NCI-H2227 (cell line): ENCODE results near the gene FCRL5.
A peak's percentile ranks its signal among the peaks of the same experiment; 100 is the strongest.
"Not testable (repeated sequence)": the region's sequence is repeated elsewhere in the genome, so short reads cannot be mapped to it uniquely, and the experiment has no call there.

Experiments
- DNase-seq: peaks from one replicate; lab custom pipeline; 2025; ENCODE audit not compliant: unreplicated experiment; lab: John Stamatoyannopoulos, UW

The FCRL5 gene

DNA sequence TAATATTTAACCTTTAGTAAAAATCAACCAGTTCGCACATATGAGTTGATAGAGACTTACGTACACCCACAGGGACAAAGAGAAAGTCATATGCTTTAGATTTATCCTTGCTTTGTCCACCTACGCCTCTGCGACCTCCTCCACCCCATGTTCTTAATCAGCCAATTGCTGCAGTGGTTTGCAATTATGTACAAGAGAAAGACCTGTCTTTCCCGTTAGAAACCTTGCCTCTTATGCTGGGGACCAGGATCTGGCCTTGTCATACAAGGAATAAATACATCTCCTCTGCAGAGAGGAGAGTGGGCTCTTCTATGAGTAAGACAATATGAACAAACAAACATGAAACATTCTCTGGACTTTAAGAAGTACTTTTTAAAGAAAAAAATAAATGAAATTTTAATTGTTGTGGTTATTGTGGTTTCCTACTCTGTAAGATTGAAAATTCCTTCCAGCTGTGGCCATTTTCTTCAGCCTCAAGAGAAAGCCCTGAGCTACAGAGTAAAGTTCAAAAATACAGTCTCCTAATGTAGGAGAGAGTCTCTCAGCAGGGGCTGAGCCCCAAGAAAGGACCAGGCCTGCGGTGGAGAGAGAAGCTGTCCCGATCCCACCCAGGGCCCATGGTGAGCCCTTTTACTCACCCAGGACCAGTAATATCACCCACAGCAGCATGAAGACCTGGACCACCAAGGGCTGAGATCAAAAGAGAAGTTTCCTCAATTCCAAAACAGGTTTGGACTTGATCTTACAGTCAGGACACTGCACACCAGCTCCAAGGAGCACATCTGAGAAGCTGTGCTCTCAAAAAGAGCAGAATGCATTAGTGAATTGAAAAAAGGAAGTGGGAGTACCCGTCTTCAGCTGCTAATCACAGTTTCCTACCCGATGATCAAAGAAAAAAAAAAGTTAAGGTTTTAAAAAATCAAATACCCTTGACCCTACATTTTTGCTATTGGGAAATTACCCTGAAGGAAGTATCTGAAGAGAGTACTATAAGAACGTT lies at the start of gene FCRL5:
TSS of gene FCRL5 (minus strand) at position 822 of the 1,000 bp plus-strand sequence. CDS start at position 669, 153 bp downstream.
- no peak for DNase-seq

DNA sequence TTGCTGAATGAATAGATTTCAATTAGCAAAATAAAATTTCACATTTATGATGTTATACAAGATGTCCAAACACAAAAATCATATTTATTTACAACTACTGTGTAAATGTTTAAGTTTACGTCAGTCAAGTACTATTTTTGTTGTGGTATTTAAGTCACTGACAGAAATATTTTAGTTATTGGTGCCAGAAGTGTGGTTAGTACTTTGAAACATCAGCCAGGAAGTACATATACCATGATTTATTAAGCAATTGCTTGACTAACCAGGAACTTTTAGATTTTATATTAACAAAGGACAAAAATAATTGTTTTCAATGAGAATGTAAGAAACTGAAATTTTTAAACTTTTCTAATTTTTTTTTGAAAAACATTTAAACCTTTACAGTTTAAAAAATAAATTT lies 47.9 kb upstream of the FCRL5 start:
- no peak for DNase-seq

DNA sequence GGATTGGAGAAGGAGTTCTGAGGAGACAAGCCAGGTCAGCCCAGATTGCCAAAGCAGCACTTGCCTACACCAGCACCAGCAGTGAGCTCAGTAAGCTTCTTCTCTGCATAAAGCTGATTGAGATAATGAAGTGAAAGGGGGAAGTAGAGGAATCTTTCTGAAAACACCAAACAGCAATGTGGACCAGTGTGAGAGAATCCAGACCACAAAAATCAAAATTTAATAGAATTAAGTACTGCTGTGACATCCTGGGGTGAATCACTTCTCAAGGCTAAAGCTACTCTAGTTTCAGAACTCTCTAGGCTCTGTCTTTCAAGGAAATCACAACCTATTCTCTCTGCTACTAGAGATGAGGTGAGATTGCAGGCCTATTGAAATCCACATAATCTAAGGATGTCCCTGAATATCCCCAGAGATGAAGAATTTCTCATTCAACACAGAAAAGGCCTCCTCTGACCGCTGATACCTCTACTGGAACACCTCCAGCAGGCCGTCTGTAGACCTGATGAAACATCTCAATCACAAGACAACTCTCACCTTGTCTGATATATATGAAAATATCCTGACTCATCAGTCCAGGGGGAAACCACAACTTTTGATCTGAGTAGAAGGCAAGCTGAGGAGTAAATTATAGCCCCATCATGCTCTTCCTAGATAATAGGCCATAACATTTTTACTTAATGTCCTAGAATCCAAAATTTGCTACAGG lies 45.8 kb upstream of the FCRL5 start, which contains the start of gene FCRL4:
TSS of gene FCRL4 (minus strand) at position 127 of the 709 bp plus-strand sequence. CDS start 141 bp downstream, outside the sequence.
- no peak for DNase-seq

DNA sequence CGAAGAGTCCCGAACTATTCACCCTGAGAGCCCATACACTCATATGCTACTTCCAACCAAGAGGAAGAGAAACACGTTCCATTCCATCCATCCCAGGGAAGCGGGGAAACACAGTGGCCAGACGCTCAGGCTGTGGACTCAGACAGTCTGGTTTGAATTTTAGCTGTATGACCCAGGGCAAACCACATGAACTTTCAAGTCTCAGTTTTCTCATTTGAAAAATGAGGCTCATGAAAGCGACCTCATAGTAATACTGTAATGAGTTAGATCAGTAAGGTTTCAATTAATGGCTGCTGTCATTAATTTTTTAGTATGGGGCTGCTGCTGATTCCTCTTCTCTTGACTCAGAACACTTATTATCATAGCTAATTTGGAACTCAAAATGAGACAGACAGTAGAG lies 44.1 kb upstream of the FCRL5 start:
- no peak for DNase-seq

DNA sequence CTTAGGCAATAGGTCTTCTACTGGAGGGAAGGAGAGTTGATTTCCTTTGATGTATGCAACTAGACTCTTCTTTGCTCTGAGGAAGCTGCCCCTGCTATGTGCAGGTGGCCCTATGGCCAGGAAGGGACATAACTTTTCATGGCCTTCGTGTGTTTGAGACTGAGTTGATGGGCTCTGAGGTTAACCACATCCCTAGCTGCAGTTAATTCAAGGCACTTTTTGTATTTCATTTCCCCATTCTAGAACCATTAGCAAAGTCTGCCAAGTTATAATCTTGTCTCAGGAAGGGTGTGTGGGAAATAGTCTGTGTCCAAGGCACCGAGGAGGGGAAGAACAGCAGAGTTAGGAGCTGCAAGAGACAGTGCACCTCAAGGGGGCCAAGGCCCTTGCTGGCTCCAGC lies 43.0 kb upstream of the FCRL5 start:
- no peak for DNase-seq

DNA sequence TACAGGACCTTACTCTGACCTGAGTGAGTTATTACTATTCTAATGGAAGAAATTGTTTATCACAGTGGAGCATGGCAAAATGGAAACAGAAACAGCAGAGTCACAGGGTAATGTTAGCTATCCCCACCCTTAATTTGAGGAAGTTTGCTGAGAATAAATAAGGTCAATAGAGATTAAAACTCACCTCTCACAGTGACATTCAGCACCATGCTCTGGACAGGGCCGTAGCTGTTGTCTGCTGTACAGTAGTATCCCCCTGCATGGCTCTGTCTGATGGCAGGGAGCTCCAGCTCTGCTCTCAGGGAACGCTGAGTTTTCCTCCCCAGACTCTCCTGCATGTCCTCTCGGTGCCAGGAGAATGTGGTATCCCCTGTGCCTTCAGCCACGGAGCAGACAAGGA lies 33.7 kb upstream of the FCRL5 start:
- no peak for DNase-seq

DNA sequence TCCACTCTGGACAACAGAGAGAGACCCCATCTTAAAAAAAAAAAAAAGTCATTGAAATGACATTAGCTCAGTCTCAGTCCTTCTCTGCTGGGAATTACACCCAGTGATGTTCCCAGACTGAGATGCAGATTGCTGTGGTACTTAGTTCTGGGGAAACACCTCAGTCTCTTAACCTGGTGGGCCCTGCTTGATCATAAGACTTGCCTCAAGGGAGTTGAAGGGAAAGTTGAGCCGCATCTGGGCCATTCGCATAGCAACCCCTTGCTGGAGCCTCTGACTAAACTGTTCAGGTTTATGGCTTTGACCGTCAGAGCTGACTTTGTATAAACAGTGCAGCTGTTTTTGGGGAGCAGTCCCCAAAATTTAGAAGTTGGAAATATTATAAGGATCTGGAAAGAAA lies 32.2 kb upstream of the FCRL5 start:
- no peak for DNase-seq

DNA sequence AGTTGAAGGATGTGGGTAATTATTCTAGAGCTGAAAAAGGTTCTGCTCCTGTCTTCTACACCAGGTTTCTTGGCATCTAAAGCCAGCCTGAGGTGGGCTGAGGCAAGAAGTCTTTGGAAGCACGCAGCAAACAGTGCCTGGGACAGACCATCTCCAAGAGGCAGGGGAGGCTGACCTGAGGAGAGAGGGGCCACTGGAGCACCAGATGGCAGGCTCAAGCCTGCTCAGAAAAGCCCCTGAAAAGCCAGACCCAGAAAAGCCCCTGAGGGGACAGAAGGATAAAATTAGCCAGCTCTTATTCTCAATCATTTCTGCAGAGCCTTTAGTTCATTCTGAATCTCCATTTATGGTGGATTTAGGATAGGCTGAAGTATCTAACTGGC lies 28.5 kb upstream of the FCRL5 start:
- DNase-seq: no peak

DNA sequence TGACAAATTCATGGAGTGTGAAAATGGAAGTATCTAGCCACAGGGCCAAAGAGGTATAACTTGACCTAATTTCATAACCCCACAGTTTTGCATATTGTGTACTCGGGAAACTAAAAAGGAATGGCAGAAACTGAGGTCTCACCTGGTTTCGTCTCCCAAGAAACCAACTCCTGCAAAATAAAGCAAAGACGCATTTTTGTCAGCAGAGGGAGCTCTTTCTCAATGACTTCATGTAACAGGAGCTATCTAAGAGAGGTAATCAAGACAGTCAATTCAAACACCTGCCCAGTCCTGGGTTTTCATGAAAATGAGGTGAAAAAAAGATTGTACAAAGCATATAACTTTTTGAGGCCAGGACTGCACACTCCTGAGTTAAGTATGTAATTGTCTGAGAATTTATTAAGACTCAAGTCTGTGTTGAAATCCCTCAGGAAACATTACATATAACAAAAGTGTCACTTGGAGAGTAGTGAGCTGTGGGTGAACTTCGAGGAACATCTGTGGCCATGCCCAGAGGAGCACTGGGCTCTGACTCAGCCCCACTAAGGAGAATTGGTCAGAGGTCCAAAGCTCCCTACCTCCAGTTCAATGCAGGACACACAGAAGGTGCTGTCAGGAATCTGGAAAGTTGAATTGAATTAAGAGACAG lies 28.0 kb upstream of the FCRL5 start:
- peak; percentile 64 for DNase-seq

DNA sequence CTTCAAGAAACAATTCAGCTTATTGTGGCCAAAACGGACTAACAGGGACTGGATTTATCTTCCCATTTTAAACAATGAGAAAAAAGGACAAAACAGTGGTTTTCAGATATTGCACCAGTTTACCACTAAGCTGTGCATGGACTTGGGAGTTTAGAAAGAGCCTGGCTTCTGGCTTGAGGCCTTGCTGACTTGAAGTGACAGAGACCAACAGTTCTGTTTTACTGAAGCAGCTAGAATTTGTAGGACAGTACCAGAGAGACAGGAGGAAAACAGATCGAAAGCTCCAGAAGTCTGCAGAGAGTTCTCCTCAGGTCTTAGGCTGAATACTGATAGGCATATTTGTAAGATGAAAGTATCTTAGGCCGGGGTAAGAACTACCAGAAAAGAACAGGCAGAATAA lies 25.1 kb upstream of the FCRL5 start:
- DNase-seq: no peak

DNA sequence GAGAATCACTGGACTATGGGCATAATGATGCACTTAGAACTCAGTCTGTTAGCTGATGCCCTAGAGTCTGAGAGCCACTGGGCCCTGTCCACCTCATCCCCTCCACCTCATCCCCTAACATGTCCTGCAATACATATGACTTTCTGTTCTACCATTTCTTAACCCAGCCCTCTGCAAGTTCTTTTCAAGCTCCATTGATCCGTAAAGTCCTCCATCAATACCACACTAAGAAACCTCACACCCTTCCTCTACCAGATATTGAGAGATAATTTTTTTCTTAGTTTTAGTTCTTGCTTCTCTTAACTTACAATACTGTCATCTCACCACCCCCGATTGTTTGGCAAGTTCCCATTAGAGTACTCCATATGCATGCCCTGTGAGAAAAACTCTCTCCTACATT lies 23.4 kb upstream of the FCRL5 start:
- no peak for DNase-seq

DNA sequence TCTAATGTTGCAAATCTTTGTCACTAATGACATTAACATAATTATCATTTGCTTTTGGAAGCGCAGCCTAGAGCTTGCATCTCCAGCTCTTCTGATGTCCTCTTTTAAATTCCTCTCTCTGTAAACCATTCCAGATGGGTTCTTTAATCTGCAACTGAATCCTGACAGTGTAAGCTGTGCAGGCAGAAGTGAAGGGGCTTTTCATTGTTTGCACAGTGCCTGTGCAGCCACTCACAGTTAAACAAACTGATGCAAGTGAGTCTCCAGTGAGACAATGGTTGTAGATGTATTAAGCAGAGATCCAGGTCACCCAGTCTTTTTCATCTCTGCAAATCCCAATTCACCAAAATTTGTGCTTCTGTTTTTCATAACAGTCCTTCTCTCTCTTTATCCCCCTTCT lies 22.5 kb upstream of the FCRL5 start:
- no peak for DNase-seq

DNA sequence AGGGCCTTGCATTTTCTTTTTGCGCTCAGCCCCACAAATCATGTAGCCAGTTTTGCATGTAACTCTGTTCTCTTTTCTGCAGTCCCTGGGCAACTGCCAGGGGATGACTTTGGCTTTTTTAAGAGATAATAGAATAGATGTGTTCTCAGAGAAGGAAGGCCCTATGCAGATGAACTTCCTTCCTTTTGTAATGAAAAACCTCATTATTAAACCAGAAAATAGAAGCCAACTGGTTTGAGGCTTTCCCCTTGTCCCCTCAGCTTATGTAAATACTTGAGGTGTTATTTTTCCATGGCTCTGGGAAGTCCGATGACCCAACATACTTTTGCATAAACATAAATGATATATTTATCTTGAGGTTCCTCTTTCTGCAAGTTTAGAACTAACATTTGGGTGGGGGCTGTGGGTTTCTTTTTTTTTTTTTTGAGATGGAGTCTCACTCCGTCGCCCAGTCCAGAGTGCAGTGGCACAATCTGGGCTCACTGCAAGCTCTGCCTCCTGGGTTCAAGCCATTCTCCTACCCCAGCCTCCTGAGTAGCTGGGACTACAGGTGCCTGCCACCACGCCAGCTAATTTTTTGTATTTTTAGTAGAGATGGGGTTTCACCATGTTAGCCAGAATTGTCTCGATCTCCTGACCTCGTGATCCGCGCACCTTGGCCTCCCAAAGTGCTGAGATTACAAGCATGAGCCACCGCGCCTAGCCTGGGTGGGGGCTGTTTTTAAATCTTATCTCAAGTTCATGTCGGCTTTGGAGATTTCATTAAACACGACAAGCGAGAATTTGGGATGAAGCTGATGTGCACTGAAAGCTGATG lies 14.4 kb upstream of the FCRL5 start:
- no peak for DNase-seq

DNA sequence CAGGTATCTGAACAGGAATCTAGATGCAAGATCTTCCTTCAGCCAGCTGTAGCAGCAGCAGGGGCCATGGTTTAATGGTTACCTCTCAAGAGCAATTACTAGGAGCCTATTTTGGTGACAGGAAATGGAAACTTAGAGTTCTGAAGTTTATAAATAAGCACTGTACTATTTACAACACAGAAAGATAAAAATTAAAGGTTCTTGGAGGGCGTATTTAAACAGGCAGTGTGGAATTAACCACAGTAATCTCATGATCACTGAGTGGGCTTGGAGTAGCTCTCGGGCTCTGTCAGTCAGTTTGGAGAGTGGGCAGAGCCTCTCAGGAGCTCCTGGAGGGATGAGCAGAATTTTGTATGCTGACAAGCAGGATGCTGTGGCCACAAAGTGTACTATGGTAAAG lies 10.2 kb upstream of the FCRL5 start:
- DNase-seq: no peak

DNA sequence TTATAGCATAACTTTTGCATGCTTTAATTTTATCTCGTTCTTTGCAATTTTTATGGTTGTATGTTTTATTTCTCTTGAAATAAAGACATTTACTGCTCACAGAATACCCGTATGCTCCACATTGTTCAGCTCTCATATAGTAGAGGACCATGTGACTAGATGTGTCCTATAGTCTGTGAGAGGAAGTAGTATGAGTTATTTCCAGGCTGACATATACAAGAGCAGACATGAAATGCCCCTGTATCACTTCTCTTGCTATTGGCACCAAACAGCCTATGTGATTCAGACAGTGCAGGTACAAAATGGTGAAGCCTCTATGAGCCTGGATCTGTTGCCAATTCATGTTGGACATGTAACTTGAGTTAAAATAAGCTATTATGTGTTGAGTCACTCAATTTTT lies 5.8 kb upstream of the FCRL5 start:
- DNase-seq: no peak

DNA sequence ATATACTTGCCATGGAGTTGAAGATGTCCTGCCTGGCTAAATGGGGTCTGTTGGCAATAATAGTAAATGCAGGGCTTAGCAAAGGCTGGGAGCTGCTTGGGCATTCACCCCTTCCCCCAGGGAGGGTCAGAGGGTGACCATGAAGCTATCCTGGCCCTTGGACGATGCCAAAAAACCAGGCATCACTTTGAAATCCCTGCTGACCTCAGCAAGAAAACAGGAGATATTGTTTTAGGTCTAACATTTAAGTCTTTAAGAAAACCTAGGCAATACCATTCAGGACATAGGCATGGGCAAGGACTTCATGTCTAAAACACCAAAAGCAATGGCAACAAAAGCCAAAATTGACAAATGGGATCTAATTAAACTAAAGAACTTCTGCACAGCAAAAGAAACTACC lies 4.2 kb downstream of the FCRL5 start:
- DNase-seq: not testable (repeated sequence)

DNA sequence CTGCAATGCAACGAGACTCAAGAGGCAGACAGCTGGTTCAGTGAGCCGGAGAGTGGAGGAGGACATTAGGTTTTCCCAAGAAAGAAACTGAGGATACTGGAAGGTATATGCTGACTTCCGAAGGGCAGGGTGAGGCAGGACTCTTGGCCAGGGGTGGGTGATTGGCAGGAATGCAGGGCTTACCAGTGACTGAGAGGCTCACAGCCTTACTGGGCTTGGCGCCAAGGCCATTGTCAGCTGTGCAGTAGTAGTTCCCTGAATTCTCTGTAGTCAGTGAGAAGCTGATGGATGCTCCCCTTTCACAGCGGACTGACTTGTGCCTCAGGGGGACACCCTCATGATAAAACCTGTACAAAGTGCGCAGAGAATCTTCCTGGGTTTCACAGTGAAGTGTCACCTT lies 9.6 kb downstream of the FCRL5 start:
- DNase-seq: no peak

DNA sequence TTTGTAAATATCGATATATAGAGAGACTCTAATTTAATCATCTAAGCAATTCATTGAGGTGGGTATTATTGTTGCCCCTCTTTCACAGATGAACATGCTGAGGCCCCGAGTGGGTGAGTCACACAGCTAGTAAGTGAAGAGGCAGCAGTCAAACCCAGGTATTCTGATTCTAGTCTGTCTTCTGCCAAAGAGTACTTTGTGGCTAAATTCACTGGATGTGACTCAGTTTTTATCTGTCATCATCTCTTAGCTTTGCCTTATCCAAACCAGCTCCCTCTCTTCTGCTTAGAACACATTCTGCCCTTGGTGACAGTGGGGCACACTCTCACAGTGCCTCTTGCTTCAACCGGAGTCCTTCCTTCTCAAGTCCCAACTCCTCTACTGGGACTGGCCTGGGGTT lies 11.5 kb downstream of the FCRL5 start:
- DNase-seq: no peak

DNA sequence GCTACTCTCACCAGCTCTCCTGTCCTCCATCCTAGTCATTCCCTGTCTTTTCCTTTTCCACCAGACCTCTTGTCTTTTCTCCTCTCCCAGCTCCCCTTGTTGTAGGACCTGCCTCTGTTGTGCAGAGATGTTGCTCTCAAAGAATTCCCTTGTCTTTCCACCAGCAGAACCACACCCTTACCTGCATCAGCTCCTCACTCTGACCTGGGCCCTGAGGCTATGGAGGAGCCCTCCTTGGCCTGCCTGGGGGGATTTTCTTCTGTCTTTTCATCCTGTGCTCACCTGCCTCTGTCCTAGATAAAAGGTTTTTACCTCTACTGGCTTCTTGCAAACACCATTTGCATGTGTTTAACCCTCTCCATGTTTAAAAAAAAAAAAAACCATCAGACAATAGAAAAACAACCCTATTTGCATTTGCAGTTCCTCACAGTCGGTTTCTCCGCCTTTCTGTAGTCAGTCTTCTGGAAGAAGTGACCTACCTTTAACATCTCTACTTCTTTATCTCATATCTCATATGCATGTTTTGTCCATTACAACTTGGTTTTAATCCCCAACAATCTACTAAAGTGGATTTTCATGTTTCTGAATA lies 12.1 kb downstream of the FCRL5 start:
- no peak for DNase-seq

DNA sequence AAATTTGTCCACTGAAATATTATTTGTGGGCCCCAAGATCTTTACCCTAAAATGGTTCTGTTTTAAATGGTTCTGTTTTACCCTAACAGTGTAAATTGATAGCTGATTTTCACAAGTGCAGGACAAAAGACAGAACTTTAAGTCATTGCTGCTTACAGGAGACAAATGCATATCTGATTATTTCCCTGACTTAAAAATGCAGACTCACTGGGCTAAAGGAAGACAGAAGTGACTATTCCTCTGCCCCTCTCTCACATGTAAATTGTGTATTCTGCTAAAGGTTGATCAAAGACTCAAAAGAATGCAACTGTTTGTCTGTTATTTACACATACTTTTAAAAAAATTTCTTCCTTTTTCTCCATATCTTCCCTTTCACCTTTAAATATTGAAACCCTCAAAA lies 12.7 kb downstream of the FCRL5 start:
- no peak for DNase-seq
